Smooth muscle cell (in vitro differentiated cells): ENCODE data around the gene RAB26. TPM values are rescaled to one million over a fixed set of nuclear protein-coding genes. Genes with fewer than 3 reads are reported as not detected.

Experiments
- DNase-seq: peaks from one replicate; lab custom pipeline; 2025; ENCODE audit not compliant: unreplicated experiment; lab: John Stamatoyannopoulos, UW
- H2AFZ ChIP-seq: fragments of 200-600 bp; sonication (generic); 2 replicates; pipeline ENCODE4 v1.6.0; 2016; ENCODE audit warnings: antibody characterized with exemption, low read depth, mild to moderate bottlenecking
- H3F3A ChIP-seq: fragments of 200-600 bp; sonication (generic); 2 replicates; pipeline ENCODE4 v1.6.0; 2017; ENCODE audit warnings: antibody characterized with exemption, low read depth
- H3K27ac ChIP-seq: fragments of 200-600 bp; sonication (generic); 2 replicates; pipeline ENCODE4 v1.5.1; 2016; ENCODE audit warnings: low read depth, mild to moderate bottlenecking
- H3K27me3 ChIP-seq: fragments of 200-600 bp; sonication (generic); 2 replicates; pipeline ENCODE4 v1.6.1; 2016; ENCODE audit warnings: low read depth, mild to moderate bottlenecking
- H3K36me3 ChIP-seq: fragments of 200-600 bp; sonication (generic); 2 replicates; pipeline ENCODE4 v1.5.1; 2016; ENCODE audit warnings: low read depth
- H3K4me1 ChIP-seq: fragments of 200-600 bp; sonication (generic); 2 replicates; pipeline ENCODE4 v1.5.1; 2016; ENCODE audit warnings: low read depth
- H3K4me2 ChIP-seq: fragments of 200-600 bp; sonication (generic); 2 replicates; pipeline ENCODE4 v1.6.0; 2016; ENCODE audit warnings: mild to moderate bottlenecking
- H3K4me3 ChIP-seq: fragments of 200-600 bp; sonication (generic); 2 replicates; pipeline ENCODE4 v1.5.1; 2016; ENCODE audit warnings: mild to moderate bottlenecking
- H3K79me2 ChIP-seq: fragments of 200-600 bp; sonication (generic); 2 replicates; pipeline ENCODE4 v1.6.0; 2016; ENCODE audit warnings: low read depth, mild to moderate bottlenecking
- H3K9ac ChIP-seq: fragments of 200-600 bp; sonication (generic); 2 replicates; pipeline ENCODE4 v1.6.0; 2016; ENCODE audit warnings: low read depth
- H3K9me3 ChIP-seq: fragments of 200-600 bp; sonication (generic); replicated peaks from 2 replicates; pipeline ENCODE4 v1.5.1; 2016; ENCODE audit warnings: low read depth
- H4K20me1 ChIP-seq: fragments of 200-600 bp; sonication (generic); 2 replicates; pipeline ENCODE4 v1.6.0; 2016; ENCODE audit warnings: low read depth
- WGBS: methylation state at CpG from one replicate; pipeline ENCODE4 v1.1.7; 2016; ENCODE audit warnings: low lambda C conversion rate; 5-methylcytosine and 5-hydroxymethylcytosine counted together
- polyA plus RNA-seq: library from polyadenylated mRNA; unstranded; fragments of >200 nt; fragmentation: Nextera tagmentation; extraction: Ambion mirVana; gene quantifications from 2 replicates; pipeline ENCODE4 v1.2.1, GENCODE V29; 2016
- total RNA-seq: library from RNA; depleted of rRNA; stranded (reverse); fragments of >200 nt; gene quantifications from 2 replicates; pipeline ENCODE4 v1.2.3, GENCODE V29; 2014
- TF ChIP-seq, protein P1 (sequence below): fragments of 200-600 bp; sonication (generic); IDR thresholded peaks from 2 replicates; pipeline ENCODE4 v1.5.1; 2017; ENCODE audit warnings: borderline replicate concordance, mild to moderate bottlenecking, antibody characterized with exemption; ENCODE audit not compliant: insufficient read depth, poor library complexity, severe bottlenecking

Gene RAB26
- total and polyA plus RNA-seq, 2 experiments from 2014 or later: 1.3 TPM; not detected in 1

DNA sequence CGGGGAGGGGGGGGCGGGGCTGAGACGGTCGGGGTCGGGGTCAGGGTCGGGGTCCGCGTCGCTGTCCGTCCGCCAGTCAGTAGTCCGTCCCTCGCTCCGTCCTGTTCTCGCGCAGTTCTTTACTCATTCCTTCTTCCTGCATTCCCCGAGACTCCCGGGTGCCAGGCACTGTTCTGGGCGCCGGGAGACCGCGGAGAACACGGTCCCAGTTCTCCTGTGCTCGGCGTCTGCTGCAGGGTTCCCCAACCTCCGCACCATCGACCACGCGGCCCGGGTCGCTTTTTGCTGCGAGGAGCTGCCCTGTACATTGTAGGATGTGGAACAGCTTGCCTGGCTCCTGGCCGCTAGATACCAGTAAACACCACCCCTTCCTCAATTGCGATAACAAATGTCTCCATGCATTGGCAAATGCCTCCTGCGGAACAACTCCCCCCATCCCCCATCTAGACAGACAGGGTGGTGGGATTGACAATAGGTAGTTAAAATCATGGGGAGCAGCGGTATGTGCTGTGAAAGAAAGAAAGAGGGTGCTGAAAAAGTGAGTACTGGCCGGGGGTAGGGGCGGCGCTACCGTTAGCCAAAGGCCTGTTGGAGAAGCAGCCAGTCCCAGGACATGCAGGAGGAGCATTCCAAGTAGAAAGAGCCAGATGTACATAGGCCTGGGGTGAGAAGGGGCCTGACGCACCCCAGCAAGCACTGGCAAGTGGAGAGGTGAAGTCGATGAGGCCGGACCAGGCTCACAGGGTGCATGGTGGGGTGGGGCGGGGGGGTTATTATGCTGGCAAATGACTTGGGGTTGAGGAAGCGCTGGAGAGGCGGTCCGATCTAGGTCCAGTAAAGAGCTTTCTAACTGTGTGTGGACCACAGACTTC lies 7.8 kb downstream of the RAB26 start:
- Histone ChIP-seq H3K4me2 (peak overlapping the region; percentile 88), H3K9ac (peak overlapping the region; percentile 78), H4K20me1 (peaks cover 88% of the 10 kb centered on the region), H3K27me3 (no peaks in the 10 kb centered on the region), H3K79me2 (peaks cover 86% of the 10 kb centered on the region), H3K36me3 (no peaks in the 10 kb centered on the region), H3F3A (peaks cover 11% of the 10 kb centered on the region), H3K27ac (peak overlapping the region; percentile 62), H3K9me3 (no peaks in the 10 kb centered on the region), H3K4me3 (peak overlapping the region; percentile 94), H2AFZ (no peak overlapping the region), H3K4me1 (peaks cover 35% of the 10 kb centered on the region)
- TF ChIP-seq, protein P1, sequence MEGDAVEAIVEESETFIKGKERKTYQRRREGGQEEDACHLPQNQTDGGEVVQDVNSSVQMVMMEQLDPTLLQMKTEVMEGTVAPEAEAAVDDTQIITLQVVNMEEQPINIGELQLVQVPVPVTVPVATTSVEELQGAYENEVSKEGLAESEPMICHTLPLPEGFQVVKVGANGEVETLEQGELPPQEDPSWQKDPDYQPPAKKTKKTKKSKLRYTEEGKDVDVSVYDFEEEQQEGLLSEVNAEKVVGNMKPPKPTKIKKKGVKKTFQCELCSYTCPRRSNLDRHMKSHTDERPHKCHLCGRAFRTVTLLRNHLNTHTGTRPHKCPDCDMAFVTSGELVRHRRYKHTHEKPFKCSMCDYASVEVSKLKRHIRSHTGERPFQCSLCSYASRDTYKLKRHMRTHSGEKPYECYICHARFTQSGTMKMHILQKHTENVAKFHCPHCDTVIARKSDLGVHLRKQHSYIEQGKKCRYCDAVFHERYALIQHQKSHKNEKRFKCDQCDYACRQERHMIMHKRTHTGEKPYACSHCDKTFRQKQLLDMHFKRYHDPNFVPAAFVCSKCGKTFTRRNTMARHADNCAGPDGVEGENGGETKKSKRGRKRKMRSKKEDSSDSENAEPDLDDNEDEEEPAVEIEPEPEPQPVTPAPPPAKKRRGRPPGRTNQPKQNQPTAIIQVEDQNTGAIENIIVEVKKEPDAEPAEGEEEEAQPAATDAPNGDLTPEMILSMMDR: no peak
- WGBS: 8% methylated on average over 37 of the region's 47 CpGs
- DNase-seq: peak; percentile 7

DNA sequence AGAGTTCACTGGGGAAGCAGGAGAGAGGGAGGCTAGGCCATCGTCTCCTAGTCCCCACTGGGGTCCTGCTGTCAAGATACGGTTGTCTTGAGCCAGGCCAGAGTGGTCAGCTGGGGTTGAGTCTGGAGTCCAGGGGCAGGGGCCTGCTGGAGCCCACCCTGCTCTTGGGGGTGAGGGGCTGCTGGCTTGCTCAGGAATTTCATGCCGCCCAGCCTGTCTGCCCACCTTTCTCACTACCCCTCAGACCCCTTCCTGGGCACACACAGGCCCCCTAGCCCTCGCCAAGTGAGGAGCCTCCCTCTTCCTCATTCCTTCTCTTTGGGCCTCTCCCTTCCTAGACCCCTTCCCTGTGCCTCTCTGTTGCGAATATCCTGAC lies 8.4 kb downstream of the RAB26 start:
- no peak for DNase-seq
- WGBS: 73% methylated on average over 5 of the region's 5 CpGs
- H3K4me1 ChIP-seq: peaks cover 31% of the 10 kb centered on the region

DNA sequence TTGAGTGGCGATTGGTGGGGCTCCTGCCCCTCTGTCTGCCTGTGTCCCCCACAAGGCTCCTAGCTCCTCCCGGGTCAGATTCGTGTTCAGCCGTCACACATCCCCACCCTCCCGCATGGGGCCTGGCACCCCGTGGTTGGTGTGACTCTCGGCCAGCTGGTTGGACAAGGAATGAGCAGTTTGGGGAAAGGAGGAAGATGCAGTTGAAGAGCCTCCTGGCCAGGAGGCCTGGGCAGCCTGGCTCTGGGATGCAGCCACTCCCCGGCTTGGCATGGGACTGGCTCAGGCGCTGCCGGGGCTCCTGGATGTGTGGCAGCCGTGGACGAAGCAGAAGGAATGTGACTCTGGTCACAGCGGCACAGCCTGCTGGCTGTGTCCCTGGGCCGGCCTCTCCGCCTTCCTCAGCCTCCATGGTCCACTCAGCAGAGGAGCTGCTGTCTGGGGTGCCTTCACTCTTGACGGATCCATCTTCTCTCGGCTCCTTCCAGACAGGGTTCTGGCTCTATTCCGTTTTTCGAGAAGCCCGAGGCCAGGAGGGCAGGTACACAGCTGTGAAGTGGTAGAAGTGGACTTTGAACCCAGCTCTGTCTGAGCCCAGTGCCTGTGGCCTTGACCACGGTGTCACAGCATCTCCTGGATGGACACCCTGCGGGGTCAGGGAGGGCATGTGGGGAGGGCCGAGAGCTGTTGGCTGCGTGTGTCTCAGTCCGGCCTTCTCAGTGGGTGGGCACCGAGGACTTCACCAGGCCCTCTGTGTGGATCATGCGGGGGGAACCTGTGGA lies 9.2 kb downstream of the RAB26 start:
- Histone ChIP-seq H3K4me3 (no peak overlapping the region), H3K9ac (no peak overlapping the region), H3K27me3 (no peaks in the 10 kb centered on the region), H3F3A (no peaks in the 10 kb centered on the region), H3K79me2 (peaks cover 91% of the 10 kb centered on the region), H2AFZ (no peak overlapping the region), H4K20me1 (peaks cover 88% of the 10 kb centered on the region), H3K27ac (no peak overlapping the region), H3K4me2 (peak overlapping the region; percentile 88), H3K4me1 (peaks cover 26% of the 10 kb centered on the region), H3K36me3 (no peaks in the 10 kb centered on the region), H3K9me3 (no peaks in the 10 kb centered on the region)
- TF ChIP-seq, protein P1: no peak
- no peak for DNase-seq
- WGBS: 95% methylated on average over 27 of the region's 27 CpGs

More for the DNA sequence above, 8.4 kb downstream of the RAB26 start:
- Histone ChIP-seq H3K9me3 (no peaks in the 10 kb centered on the region), H3F3A (peaks cover 5% of the 10 kb centered on the region), H4K20me1 (peaks cover 88% of the 10 kb centered on the region), H3K4me3 (peak overlapping the region; percentile 94), H2AFZ (no peak overlapping the region), H3K27me3 (no peaks in the 10 kb centered on the region), H3K27ac (no peak overlapping the region), H3K4me2 (peak overlapping the region; percentile 88), H3K79me2 (peaks cover 91% of the 10 kb centered on the region), H3K9ac (no peak overlapping the region), H3K36me3 (no peaks in the 10 kb centered on the region)
- TF ChIP-seq, protein P1: no peak
